ENCODE measurements around the gene IFNGR2.
"Not testable (repeated sequence)": the region's sequence is repeated elsewhere in the genome, so short reads cannot be mapped to it uniquely, and the experiment has no call there.

IFNGR2 gene, protein sequence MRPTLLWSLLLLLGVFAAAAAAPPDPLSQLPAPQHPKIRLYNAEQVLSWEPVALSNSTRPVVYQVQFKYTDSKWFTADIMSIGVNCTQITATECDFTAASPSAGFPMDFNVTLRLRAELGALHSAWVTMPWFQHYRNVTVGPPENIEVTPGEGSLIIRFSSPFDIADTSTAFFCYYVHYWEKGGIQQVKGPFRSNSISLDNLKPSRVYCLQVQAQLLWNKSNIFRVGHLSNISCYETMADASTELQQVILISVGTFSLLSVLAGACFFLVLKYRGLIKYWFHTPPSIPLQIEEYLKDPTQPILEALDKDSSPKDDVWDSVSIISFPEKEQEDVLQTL

DNA sequence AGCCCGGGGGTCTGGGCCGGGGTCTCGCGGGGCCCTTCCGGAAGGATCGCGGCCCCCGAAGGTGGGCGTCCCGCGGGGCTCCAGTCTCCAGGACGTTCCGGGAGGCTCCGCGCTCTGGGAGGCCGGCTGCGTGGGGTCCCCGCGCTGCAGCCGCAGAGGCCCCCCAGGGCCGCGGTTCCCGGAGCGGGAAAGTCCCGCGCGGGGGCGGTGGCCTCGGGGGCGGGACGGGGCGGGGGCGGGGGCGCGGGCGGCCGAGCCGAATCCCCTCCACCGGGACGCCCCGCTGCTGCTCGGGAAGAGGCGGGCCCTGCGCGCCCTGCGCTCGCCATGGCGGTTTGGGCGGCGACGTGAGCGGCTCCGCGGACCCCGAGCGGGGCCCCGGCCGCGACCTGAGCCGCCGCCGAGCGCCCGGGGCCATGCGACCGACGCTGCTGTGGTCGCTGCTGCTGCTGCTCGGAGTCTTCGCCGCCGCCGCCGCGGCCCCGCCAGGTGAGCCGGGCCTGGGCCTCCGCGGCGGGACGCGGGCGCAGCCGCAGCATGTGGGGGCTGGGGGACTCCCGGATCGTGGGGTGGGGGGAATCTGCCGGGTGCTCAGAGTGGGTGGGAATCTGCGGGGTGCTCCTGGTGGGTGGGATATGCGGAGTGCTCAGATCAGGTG is at the start of gene IFNGR2:
Gene IFNGR2, plus strand, starts transcription at position 286 of the 658 bp plus-strand sequence. Its CDS starts 131 bp downstream, at position 417.
- peak; percentile 28 for DNase-seq

DNA sequence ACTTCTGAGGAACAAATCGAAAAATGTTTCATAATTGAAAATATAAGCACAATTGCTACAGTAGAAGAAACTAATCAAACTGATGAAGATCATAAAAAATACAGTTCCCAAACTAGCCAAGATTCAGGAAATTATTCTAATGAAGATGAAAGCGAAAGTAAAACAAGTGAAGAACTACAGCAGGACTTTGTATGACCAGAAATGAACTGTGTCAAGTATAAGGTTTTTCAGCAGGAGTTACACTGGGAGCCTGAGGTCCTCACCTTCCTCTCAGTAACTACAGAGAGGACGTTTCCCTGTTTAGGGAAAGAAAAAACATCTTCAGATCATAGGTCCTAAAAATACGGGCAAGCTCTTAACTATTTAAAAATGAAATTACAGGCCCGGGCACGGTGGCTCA is 47.9 kb upstream of the IFNGR2 start:
- DNase-seq = no peak

DNA sequence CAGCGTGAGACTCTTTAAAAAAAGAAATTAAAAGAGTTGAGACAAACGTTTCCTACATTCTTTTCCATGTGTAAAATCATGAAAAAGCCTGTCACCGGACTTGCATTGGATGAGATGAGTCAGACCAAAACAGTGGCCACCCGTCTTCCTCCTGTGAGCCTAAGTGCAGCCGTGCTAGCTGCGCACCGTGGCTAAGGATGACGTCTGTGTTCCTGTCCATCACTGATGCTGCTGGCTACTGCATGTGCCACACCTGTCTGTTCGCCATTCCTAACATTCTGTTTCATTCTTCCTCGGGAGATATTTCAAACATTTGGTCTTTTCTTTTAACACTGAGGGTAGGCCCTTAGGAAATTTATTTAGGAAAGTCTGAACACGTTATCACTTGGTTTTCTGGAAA is 47.2 kb upstream of the IFNGR2 start:
- DNase-seq = no peak

DNA sequence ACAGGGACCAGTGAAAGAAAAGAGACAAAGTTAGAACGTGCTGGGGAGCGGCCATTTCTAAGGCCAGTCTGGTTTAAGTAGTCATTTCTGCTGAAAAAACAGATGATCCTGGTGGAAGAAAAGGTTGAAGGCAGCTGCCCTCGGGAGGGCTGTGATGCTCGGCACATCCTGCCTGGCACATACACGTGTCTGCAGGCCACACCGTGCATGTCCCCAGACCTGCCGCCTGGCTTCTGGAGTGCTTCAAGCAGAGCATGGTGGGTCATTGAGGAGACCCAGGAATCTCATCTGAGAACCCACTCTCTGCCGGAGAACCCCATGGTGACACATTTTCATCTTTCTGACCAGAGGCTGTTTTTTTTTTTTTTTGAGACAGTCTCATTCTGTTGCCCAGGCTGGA is 46.0 kb upstream of the IFNGR2 start:
- DNase-seq = no peak

DNA sequence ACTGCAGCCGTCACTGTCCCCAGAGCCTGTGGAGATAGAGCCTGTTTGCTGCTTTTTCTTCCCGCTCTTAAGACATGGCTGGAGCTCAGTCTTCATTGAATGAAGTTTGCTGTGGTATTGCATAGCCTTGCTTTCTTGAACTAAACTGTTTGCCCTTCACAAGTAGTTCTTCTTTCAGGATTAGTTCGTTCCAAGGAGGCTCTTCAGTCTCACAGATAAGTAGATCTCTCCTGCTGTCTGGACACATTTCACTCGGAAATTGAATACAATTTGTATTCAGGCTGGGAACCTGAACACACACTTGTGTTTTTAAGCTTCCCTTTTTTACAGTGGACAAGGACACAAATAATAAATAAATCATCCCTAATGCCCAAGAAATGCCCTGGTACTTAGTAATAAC is 43.8 kb upstream of the IFNGR2 start:
- no peak for DNase-seq

DNA sequence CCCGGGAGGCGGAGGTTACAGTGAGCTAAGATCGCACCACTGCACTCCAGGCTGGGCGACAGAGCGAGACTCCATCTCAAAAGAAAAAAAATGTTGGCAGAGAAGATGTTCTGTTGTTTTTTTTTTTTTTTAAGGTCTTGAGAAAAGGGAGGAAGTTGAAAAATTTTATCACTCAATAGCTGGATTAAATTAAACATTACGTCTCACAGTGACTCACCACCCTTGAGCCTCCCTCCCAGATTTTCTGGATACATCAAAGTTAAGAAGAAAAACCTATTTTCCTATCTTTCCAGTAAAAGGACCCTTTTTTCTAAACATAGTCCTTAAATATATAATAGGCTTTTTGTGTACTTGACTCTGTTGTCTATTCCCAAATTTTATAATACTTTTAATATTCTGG is 42.9 kb upstream of the IFNGR2 start:
- no peak for DNase-seq

DNA sequence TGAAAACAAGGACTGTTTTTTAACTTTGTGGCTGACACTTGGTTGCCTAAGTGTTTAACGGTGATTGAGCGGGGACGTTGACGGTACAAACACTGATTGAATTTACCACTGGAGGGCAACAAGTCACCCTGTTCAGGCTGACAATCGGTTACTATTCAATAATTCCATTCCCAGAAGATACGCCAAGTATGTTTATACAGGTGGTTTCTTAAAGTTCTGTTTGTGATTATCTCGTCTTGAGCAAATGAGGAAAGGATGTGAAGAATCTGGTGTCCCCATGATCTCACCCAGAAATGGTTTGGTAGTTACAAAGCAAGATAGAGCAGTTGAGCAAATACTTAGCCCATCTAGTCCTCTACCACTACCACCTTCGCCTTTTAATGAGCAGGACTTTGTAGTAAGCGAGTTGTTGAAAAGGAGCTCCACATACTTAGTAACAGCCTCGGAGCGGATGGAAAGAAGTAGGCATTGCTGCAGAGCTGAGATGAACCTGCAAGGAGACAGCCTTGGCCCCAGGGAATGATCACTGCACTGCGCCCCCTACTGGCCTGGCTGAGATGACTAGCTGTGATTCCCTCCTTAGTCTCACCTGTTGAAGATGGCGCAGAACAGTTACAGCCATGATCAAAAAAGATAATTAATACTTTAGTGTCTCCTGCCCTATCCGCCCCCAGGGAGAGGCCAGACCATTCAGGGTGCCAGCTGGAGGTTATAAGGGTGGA is 42.2 kb upstream of the IFNGR2 start:
- DNase-seq = peak; percentile 86

DNA sequence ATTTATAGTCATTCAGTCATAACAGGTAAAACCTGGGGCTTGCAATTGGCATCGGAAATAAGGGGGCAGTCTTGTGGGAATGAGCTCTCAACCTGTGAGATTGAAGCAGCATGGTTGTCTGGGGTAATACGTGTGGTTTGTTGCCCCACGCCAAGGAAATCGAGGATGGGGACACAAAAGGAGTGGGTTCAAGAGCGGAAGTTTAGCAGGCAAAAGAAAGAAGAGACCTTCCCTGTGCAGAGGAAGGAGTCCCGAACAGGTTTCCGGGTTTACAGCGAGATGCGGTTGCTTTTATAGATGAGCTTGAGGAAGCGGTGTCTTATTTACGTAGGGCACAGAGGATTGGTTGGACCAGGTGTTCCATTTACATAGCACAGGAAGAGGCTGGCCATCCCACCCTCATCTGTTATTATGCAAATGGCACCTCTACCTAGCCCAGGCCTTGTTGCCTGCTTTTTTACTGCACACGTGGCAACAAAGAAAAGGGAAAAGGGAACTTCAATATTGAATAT is 41.1 kb upstream of the IFNGR2 start:
- DNase-seq = peak; percentile 62

DNA sequence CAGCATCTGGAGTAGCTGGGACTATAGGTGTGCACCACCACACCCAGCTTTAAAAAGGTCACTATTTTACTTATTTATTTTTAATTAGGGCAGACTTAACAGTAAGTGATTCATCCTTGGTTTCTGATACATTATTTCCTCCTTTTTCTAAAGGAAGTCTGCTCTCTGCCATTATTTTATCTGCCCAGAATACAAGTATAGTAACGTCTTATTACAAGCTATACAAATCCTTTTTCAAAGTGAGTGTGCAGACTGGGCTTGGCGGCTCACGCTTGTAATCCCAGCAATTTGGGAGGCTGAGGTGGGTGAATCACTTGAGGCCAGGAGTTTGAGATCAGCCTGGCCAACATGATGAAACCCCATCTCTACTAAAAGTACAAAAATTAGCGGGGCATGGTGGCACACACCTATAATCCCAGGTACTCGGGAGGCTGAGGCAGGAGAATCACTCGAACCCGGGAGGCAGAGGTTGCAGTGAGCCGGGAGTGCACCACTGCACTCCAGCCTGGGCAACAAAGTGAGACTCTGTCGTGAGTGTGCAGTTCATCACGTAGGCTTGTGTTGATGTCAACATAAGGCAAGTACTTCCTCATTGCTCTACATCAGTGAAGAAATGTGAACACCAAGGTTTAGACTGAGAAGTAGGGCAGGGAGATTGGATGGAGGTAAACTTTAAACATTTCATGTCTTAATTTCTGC is 39.2 kb upstream of the IFNGR2 start:
- DNase-seq = not testable (repeated sequence)

DNA sequence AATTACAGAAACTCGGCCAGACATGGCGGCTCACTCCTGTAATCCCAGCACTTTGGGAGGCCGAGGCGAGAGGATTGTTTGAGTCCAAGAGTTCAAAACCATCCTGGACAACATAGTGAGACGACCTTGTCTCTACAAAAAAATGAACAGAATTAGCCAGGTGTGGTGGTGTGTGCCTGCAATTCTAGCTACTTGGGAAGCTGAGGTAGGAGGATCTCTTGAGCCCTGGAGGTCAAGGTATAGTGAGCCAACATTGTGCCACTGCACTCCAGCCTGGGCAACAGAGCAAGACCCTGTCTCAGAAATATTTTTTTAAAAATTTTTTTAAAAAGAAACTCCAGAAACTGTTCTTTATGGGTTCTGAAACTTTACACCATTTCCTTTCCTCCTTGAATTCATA is 38.4 kb upstream of the IFNGR2 start:
- DNase-seq = no peak

DNA sequence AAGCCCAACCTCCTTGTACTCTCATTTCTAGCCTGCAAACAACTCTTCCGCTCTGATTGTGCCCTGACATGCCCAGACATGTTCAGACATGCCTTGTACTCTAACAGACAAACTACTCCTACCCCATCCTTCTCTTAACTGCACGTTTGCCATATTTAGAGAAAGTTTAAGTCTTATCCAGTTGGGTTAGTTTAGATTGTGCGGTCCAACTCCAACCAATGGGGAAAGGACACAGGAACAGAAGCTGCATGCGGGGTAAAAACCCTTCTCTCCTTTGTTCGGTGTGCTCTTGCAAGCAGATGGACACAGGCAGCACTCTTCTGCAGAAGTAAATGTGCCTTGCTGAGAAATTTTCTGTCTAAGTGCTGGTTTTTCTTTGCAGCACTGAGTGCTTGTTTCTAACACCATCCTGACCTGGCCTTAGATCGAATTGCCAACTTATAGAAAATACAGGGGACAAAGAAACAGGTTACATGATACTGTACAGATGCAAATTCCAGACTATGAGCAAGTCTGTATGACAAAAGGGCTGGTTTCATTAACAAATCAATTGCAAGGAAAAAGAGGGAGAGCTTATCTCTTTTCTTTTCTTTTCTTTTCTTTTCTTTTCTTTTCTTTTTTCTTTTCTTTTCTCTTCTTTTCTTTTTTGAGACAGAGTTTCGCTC is 35.8 kb upstream of the IFNGR2 start:
- no peak for DNase-seq

DNA sequence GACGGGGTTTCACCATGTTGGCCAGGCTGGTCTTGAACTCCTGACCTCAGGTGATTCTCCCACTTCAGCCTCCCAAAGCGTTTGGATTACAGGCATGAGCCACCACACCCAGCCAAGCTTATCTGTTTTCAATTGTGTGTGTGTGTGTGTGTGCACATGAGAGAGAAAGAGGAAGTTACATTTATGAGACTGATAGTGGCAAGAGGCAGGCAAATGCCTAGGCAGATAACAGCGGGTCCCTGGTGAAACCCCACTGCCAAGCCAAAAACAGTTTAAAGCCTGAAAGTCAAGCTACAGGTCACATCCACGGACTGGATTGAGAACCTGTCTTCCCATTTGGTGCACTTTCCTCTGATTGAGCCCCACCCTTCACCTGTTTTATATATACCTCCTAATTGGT is 35.1 kb upstream of the IFNGR2 start:
- no peak for DNase-seq

DNA sequence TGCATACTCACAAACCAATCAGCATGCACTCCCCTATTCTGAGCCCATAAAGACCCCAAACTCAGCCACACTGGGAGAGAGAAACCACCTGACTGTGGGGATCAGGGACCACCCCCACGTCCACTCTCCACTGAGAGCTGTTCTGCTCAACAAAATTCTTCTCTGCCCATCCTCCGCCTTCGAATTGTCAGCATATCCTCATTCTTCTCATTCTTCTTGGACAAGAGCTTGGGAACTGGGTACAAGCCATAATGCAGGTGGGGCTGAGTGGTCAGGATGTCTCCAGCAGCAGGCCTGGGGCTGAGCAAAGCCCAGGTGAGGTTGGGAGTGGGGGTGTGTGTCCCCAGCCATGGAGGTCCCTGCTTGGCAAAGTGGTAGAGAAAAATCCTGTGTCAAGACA is 34.6 kb upstream of the IFNGR2 start:
- DNase-seq = no peak

DNA sequence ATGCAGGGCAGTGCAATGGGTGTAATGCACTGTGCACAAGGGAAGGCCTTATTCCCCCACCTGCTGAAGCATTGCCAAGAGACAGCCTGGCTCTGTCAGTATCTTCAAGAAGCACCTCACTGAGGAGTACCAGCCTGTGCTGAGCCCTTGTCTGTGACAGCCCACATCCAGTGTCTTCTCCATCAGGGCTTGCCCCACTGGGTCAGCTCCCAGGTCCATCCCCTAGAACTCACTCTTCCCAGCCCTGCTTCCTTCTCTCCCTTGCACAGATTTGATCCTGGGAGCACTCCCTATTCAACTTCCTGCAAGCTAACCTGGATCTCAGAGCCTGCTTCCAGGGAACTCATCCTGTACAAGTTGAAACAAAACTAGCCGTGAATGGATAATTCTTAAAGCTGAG is 33.6 kb upstream of the IFNGR2 start:
- no peak for DNase-seq

DNA sequence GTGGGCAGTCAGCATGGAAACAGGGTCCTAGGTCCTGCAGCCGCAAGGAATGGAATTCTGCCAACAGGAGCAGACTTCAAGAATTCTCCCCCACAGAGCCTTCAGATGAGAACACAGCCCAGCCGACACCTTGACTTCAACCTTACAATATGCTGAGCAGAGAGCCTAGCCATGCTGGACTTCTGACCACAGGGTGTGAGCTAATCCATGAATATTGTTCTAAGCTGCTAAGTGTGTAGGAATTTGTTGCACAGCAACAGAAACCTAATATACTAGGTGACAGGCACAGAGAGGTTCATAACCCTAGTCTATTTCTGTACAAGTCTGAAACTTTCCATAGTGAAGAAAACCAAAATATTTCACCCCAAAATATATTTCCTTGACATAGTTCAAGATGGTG is 32.9 kb upstream of the IFNGR2 start:
- no peak for DNase-seq

DNA sequence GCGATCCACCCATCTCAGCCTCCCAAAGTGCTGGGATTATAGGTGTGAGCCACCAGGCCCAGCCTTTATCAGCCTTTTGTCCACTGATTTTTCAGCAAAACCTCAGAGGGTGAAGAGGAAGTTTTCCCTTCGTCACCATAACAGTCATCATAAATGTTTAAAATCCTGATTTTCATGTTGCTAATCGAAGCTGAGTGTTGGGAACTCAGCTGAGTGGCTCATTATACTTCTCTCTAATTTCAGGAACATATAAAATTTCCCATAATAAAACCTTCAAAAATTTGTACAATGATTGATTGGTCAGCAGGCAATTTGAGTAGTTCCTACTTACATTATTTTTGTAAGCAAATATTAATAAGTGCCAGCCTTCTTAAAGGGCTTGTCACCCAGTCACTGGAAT is 31.8 kb upstream of the IFNGR2 start:
- DNase-seq = no peak

DNA sequence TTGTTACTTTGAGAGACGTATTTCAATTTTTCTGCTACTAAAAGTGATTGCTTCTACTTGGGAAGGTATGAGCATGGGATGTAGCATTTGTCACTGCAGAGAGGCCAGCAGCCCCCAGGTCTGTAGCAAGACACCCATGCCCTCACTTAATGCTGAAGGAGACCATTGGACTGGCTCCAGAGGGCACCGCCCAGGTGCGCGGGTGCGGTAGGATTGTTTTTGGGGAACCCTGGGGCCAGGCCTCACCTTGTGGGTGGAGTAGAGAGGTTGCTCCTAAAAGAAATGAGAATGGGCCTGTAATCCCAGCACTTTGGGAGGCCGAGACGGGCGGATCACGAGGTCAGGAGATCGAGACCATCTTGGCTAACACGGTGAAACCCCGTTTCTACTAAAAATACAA is 30.6 kb upstream of the IFNGR2 start:
- no peak for DNase-seq

DNA sequence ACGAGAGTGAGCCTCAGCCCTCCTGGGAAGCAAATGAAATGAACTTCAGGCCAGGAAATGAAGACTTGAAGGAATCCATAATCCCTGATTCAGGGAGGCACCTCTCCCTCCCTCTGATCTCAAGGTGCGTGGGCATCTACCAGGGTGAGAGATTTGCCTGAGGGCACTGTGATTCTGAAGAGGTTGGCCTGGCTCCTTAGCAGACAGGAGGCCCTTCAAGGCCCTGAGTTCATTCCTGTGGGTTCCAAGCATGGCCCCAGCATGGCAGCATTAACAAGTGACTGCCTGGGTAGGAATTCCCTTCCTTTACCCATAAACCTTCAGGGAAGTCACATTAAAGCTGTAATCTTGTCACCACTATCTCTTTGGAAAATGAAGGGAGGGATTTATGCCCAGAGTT is 29.8 kb upstream of the IFNGR2 start:
- no peak for DNase-seq

DNA sequence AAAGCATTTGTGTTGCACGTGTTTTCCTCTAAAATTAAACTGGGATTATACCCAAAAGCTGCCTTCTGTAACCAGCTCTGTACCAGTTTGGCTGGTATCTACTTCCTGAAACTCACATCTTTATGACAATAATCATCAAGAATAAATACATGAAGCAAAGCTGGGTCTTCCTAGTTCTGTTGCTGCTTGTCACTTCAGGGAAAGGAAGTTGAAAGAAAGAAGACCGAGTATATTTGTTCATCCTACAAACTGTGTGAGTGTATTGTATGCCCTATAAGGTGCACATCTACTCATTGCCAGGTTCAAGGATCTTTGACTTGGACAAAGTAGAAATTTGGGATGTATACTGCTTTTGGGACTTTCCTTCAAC is 29.1 kb upstream of the IFNGR2 start:
- no peak for DNase-seq

DNA sequence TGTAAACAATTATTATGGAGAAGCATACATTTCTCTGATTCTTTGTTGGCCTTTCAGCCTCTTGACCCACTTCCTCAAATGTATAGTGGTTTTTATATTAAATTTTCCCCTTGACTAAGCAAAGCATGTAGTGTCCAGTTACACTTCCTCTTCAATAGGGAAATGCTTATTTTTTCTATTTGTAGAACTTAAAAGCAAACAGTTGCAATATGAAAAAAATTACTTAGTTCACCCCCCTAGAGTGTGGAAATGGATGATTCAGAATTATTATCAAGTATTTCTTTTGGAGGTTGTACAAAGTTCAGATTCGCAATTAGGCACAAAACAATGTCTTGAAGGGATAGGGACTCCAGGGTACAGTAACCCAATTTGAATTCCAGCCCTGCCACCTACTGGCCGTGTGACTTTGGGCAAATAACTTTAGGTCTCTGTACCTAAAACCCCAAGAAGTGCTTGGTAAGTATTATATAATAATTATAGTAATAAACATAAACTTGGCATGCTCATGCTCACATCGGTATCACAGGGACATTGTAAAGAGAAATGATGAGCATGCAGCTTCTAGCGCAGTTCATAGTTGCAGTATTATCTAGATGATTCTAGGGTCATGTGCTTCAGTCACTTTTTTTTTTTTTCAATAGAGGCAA is 28.6 kb upstream of the IFNGR2 start:
- peak; percentile 50 for DNase-seq

DNA sequence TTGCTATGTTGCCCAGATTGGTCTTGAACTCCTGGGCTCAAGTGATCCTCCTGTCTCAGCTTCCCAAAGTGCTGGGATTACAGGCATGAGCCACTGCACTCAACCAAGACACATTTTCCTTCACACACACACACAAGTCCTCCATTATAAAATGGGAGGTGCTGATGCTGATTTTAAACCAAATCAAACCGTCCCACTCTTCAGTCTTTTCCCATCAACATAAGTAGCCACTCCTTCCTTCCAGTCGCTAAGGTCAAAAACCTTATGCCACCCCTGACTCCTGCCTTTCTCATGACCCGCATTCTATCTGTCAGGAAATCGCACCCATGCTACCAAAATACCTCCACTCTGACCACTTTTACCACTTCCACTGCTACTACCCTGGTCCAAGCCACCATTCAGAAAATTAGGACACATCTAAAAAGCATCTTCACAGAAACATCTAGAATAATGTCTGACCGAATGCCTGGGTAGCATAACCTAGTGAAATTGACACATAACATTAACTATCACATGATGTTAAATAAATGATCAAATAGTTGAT is 28.0 kb upstream of the IFNGR2 start:
- DNase-seq = no peak

Measured in activated gamma-delta T cell treated with Interleukin-2 at 50 U/mL for 16 hours (primary cell).